GM12891 (cell line): ENCODE results near the gene UBA7.
A peak's percentile ranks its signal among the peaks of the same experiment; 100 is the strongest.

ENCODE experiments used
- DNase-seq: peaks from one replicate; pipeline ENCODE4 v3.0.0; 2011; ENCODE audit warnings: low spot score; ENCODE audit not compliant: insufficient read length
- FAIRE-seq: peaks from 2 replicates; lab custom pipeline; 2011; peaks lifted over from hg19 to GRCh38; lab: Jason Lieb, UNC
- PAX5 ChIP-seq: IDR thresholded peaks from 2 replicates; pipeline ENCODE4 v1.6.1; 2011; ENCODE audit warnings: low read length, moderate library complexity, mild to moderate bottlenecking; ENCODE audit not compliant: insufficient read depth, severe bottlenecking
- POLR2A ChIP-seq: IDR thresholded peaks from 2 replicates; pipeline ENCODE4 v1.6.1; 2011; ENCODE audit warnings: low read depth, low read length, control low read depth
- POLR2AphosphoS5 ChIP-seq: IDR thresholded peaks from 2 replicates; pipeline ENCODE4 v1.6.1; 2011; ENCODE audit warnings: low read depth, low read length, control low read depth
- POU2F2 ChIP-seq: IDR thresholded peaks from 2 replicates; pipeline ENCODE4 v1.6.1; 2011; ENCODE audit warnings: low read depth, mild to moderate bottlenecking, control low read depth, low read length, moderate library complexity
- SPI1 ChIP-seq: IDR thresholded peaks from 2 replicates; pipeline ENCODE4 v1.6.1; 2011; ENCODE audit warnings: low read depth, low read length, control low read depth
- TAF1 ChIP-seq: IDR thresholded peaks from 2 replicates; pipeline ENCODE4 v1.6.1; 2011; ENCODE audit warnings: low read depth, low read length, control low read depth

The UBA7 gene

GRCh38 chr3:49805897-49806701 is 7.7 kb downstream of the UBA7 start:
- FAIRE-seq (peak; percentile 65), DNase-seq (no peak)
- no peak for TF ChIP-seq SPI1
- peak; percentile 44; the same call in 1 of the 2 replicates for TF ChIP-seq POLR2A

- DNase-seq, result no peak
- FAIRE-seq, result peak; percentile 87
- TF ChIP-seq SPI1 (no peak), POU2F2 (no peak), POLR2AphosphoS5 (0 out of 2 replicates have a peak, but pooled peaks have one; percentile 25), POLR2A (no peak)
Measured at GRCh38 chr3:49805367-49805782, 8.4 kb downstream of the UBA7 start.

- DNase-seq (no peak), FAIRE-seq (peak; percentile 26)
- TF ChIP-seq POLR2AphosphoS5, result no peak
- TF ChIP-seq PAX5, result no peak
- TF ChIP-seq POLR2A, result no peak
- no peak for TF ChIP-seq TAF1
Measured at GRCh38 chr3:49804141-49805041, 9.4 kb downstream of the UBA7 start.

GRCh38 chr3:49803465-49804140 is 10.2 kb downstream of the UBA7 start:
- TF ChIP-seq POU2F2, result no peak
- no peak for TF ChIP-seq POLR2A
- no peak for TF ChIP-seq SPI1
- no peak for TF ChIP-seq PAX5
- TF ChIP-seq TAF1, result no peak
- no peak; the same call in 1 of the 2 replicates for TF ChIP-seq POLR2AphosphoS5
- peak; percentile 82 for FAIRE-seq
- no peak for DNase-seq

- DNase-seq (peak; percentile 91), FAIRE-seq (peak; percentile 99)
- no peak for TF ChIP-seq SPI1
- TF ChIP-seq POU2F2, result no peak
- no peak for TF ChIP-seq POLR2A
- no peak for TF ChIP-seq TAF1
- TF ChIP-seq POLR2AphosphoS5, result no peak
- no peak for TF ChIP-seq PAX5
Measured at GRCh38 chr3:49802719-49803464, 10.9 kb downstream of the UBA7 start, which contains the start of gene INKA1. INKA1 (plus strand) TSS chr3:49803261; CDS start chr3:49803393, 132 bp downstream.

GRCh38 chr3:49801160-49801559 is 12.6 kb downstream of the UBA7 start:
- TF ChIP-seq POU2F2 (no peak), PAX5 (no peak), TAF1 (no peak), SPI1 (no peak), POLR2AphosphoS5 (no peak), POLR2A (no peak)
- DNase-seq (no peak), FAIRE-seq (no peak)

GRCh38 chr3:49799761-49800160 is 14.0 kb downstream of the UBA7 start, which contains the start of gene CDHR4:
CDHR4 (minus strand) TSS chr3:49799873; CDS start chr3:49799812, 61 bp downstream.
- no peak for FAIRE-seq
- TF ChIP-seq POU2F2 (no peak), POLR2A (no peak), PAX5 (no peak), TAF1 (no peak), SPI1 (no peak), POLR2AphosphoS5 (no peak)
- no peak for DNase-seq

- TF ChIP-seq SPI1, result no peak
- TF ChIP-seq POU2F2, result no peak
- TF ChIP-seq PAX5, result no peak
- TF ChIP-seq POLR2AphosphoS5, result no peak
- TF ChIP-seq POLR2A, result no peak
- no peak for TF ChIP-seq TAF1
- DNase-seq, result no peak
- FAIRE-seq, result no peak
Measured at GRCh38 chr3:49799105-49799504, 14.6 kb downstream of the UBA7 start.
